ENCODE measurements around the gene PAPPA2. TPM values are rescaled to one million over a fixed set of nuclear protein-coding genes. Genes with fewer than 3 reads are reported as not detected.

Gene PAPPA2
- total and polyA plus RNA-seq, 5 donors from 2014 or later: 0.06 to 0.12 TPM; not detected in 3

DNA sequence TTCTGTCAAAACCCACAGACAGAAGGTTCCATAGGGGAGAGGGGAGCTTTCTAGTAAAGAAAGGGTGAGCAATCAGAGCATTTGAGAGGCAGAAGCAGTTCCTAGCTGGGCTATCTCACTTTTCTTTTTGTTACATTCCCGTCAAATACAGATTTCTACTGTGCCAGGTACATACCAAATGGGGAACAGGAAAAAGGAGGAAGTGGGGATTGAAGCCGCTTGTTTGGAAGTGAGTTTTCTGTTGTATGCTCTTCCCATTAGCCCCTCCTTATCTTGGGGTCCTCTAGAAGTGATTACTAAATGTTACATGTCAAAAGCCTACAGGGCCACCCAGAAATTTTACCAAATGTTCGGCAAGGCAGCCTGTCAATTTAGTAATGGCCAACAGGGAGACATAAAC is 116.1 kb downstream of the PAPPA2 start:
- Mint-ChIP-seq H3K4me1 (no peaks in the 10 kb centered on the region), H3K9me3 (no peaks in the 10 kb centered on the region), H3K4me3 (no peak overlapping the region), H3K36me3 (no peaks in the 10 kb centered on the region), H3K27me3 (no peaks in the 10 kb centered on the region), H3K27ac (no peak overlapping the region)
- Histone ChIP-seq H3K27me3 (ENCODE audit: control insufficient read depth, insufficient read depth, low read length) (no peaks in the 10 kb centered on the region), H3K4me1 (ENCODE audit: control insufficient read depth, insufficient read depth, low read length, poor library complexity, severe bottlenecking) (no peaks in the 10 kb centered on the region), H3K36me3 (ENCODE audit: control insufficient read depth, insufficient read depth, low read length) (no peaks in the 10 kb centered on the region), H3K27ac (ENCODE audit: insufficient read depth, low read length, poor library complexity, severe bottlenecking) (no peak overlapping the region), H3K4me3 (ENCODE audit: low read depth, low read length) (no peak overlapping the region), H3K9me3 (ENCODE audit: control insufficient read depth in 2 of 2, low read length in 2 of 2) (no peaks in the 10 kb centered on the region)
- DNase-seq: no peak
- no peak for ATAC-seq (ENCODE audit: low read depth in 2 of 2)

DNA sequence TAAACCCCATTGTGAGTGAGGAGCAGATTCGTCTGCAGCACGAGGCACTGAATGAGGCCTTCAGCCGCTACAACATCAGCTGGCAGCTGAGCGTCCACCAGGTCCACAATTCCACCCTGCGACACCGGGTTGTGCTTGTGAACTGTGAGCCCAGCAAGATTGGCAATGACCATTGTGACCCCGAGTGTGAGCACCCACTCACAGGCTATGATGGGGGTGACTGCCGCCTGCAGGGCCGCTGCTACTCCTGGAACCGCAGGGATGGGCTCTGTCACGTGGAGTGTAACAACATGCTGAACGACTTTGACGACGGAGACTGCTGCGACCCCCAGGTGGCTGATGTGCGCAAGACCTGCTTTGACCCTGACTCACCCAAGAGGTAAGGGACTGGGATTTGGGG is 132.2 kb downstream of the PAPPA2 start:
- H3K27ac ChIP-seq (ENCODE audit: insufficient read depth, low read length, poor library complexity, severe bottlenecking): no peak overlapping the region
- Mint-ChIP-seq H3K27me3 (no peaks in the 10 kb centered on the region), H3K27ac (no peak overlapping the region), H3K4me3 (no peak overlapping the region), H3K36me3 (no peaks in the 10 kb centered on the region), H3K4me1 (no peaks in the 10 kb centered on the region), H3K9me3 (no peaks in the 10 kb centered on the region)
- no peaks in the 10 kb centered on the region for H3K36me3 ChIP-seq (ENCODE audit: control insufficient read depth, insufficient read depth, low read length)
- DNase-seq (no peak), ATAC-seq (ENCODE audit: low read depth in 2 of 2) (no peak)
- H3K4me3 ChIP-seq (ENCODE audit: low read depth, low read length): no peak overlapping the region
- H3K4me1 ChIP-seq (ENCODE audit: control insufficient read depth, insufficient read depth, low read length, poor library complexity, severe bottlenecking): no peaks in the 10 kb centered on the region
- no peaks in the 10 kb centered on the region for H3K27me3 ChIP-seq (ENCODE audit: control insufficient read depth, insufficient read depth, low read length)
- no peaks in the 10 kb centered on the region for H3K9me3 ChIP-seq (ENCODE audit: control insufficient read depth in 2 of 2, low read length in 2 of 2)

DNA sequence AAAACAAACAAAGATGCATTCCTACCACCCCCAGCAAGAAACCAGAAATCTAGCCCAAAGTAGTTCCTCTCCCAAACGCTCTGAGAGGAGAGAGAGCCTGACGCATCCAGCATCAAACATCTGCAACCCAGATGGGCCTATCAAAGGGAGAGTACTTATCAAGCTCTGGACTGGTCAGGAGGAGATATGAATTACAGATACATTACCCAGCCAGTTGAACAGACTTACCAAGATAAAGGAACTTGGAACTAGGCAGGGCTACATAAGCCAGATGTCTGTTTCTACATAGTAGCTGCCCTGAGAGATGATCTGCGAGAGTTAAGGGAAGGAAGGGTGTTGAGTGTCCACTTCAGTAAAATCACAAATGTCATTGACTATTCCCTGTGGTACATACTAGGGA is 138.4 kb downstream of the PAPPA2 start:
- H3K4me1 Mint-ChIP-seq: no peaks in the 10 kb centered on the region

DNA sequence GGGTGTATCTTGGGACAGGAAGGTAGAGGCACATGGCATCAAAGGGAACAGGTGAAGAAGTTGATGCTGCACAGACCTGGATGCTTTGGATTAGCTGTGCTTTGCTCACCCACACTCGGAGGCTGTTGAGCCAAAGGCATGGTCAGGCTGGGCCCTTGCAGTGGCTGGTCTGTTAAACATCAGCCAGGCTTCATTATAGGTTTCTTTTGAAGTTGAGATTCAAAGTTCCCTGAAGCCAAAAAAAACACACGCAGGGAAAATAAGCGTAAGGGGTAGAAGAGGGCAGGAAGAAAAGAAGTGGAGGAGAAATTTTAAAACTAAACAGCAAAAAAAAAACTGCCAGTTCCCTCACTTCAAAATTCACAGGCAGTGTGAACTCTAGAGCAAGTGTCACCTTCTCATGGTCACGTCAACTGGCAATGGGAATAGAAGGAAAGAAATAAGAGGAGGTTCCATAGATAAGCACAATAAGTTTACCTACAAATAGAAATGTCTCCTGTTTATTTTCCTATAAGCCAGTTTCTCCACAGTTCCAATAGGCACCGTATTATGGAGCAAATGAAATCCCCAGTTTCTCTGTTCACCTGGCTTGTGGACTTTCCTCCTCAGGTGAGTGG is 139.5 kb downstream of the PAPPA2 start:
- Histone ChIP-seq H3K4me1 (ENCODE audit: control insufficient read depth, insufficient read depth, low read length, poor library complexity, severe bottlenecking) (no peaks in the 10 kb centered on the region), H3K27me3 (ENCODE audit: control insufficient read depth, insufficient read depth, low read length) (no peaks in the 10 kb centered on the region), H3K4me3 (ENCODE audit: low read depth, low read length) (no peak overlapping the region), H3K36me3 (ENCODE audit: control insufficient read depth, insufficient read depth, low read length) (no peaks in the 10 kb centered on the region), H3K27ac (ENCODE audit: insufficient read depth, low read length, poor library complexity, severe bottlenecking) (no peak overlapping the region), H3K9me3 (ENCODE audit: control insufficient read depth in 2 of 2, low read length in 2 of 2) (no peaks in the 10 kb centered on the region)
- H3K9me3 Mint-ChIP-seq: peaks cover 0 to 4% (median 0%) of the 10 kb centered on the region in 7 donors
- H3K36me3 Mint-ChIP-seq: no peaks in the 10 kb centered on the region
- no peak for DNase-seq
- H3K4me1 Mint-ChIP-seq: no peaks in the 10 kb centered on the region
- no peak overlapping the region for H3K27ac Mint-ChIP-seq
- ATAC-seq (ENCODE audit: low read depth in 2 of 2): no peak
- peaks cover under 1% of the 10 kb centered on the region for H3K27me3 Mint-ChIP-seq
- no peak overlapping the region for H3K4me3 Mint-ChIP-seq

More for the DNA sequence above, 138.4 kb downstream of the PAPPA2 start:
- Mint-ChIP-seq H3K4me3 (no peak overlapping the region), H3K9me3 (peaks cover 0 to 4% (median 0%) of the 10 kb centered on the region in 7 donors), H3K27me3 (no peaks in the 10 kb centered on the region), H3K27ac (no peak overlapping the region), H3K36me3 (no peaks in the 10 kb centered on the region)
- H3K27ac ChIP-seq (ENCODE audit: insufficient read depth, low read length, poor library complexity, severe bottlenecking): no peak overlapping the region
- no peak overlapping the region for H3K4me3 ChIP-seq (ENCODE audit: low read depth, low read length)
- H3K4me1 ChIP-seq (ENCODE audit: control insufficient read depth, insufficient read depth, low read length, poor library complexity, severe bottlenecking): no peaks in the 10 kb centered on the region
- H3K9me3 ChIP-seq (ENCODE audit: control insufficient read depth in 2 of 2, low read length in 2 of 2): no peaks in the 10 kb centered on the region
- DNase-seq (no peak), ATAC-seq (ENCODE audit: low read depth in 2 of 2) (no peak)
- no peaks in the 10 kb centered on the region for H3K36me3 ChIP-seq (ENCODE audit: control insufficient read depth, insufficient read depth, low read length)
- no peaks in the 10 kb centered on the region for H3K27me3 ChIP-seq (ENCODE audit: control insufficient read depth, insufficient read depth, low read length)

DNA sequence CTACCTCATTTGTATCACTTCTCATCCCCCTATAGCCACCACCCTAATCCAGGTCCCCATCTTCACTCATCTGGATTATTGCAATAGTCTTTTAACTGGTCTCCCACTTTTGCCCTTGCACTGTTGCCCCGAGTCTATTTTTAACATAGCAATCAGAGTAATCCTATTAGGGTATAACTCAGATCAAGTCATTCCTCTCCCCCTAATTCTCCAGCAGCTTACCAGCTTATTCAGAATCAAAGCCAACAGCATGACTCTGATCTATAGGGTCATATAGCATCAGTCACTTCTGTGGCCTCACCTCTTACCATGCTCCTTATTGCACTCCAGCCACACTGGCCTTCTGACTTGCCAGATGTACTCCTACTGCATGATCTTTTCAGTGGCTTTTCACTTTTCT is 140.7 kb downstream of the PAPPA2 start:
- Histone ChIP-seq H3K9me3 (ENCODE audit: control insufficient read depth in 2 of 2, low read length in 2 of 2) (no peaks in the 10 kb centered on the region), H3K27me3 (ENCODE audit: control insufficient read depth, insufficient read depth, low read length) (no peaks in the 10 kb centered on the region), H3K36me3 (ENCODE audit: control insufficient read depth, insufficient read depth, low read length) (no peaks in the 10 kb centered on the region), H3K27ac (ENCODE audit: insufficient read depth, low read length, poor library complexity, severe bottlenecking) (no peak overlapping the region), H3K4me1 (ENCODE audit: control insufficient read depth, insufficient read depth, low read length, poor library complexity, severe bottlenecking) (no peaks in the 10 kb centered on the region), H3K4me3 (ENCODE audit: low read depth, low read length) (no peak overlapping the region)
- Mint-ChIP-seq H3K4me1 (no peaks in the 10 kb centered on the region), H3K4me3 (no peak overlapping the region), H3K9me3 (peaks cover 0 to 4% (median 0%) of the 10 kb centered on the region in 7 donors), H3K27ac (no peak overlapping the region), H3K36me3 (no peaks in the 10 kb centered on the region), H3K27me3 (peaks cover 4% of the 10 kb centered on the region)
- DNase-seq: no peak
- no peak for ATAC-seq (ENCODE audit: low read depth in 2 of 2)

DNA sequence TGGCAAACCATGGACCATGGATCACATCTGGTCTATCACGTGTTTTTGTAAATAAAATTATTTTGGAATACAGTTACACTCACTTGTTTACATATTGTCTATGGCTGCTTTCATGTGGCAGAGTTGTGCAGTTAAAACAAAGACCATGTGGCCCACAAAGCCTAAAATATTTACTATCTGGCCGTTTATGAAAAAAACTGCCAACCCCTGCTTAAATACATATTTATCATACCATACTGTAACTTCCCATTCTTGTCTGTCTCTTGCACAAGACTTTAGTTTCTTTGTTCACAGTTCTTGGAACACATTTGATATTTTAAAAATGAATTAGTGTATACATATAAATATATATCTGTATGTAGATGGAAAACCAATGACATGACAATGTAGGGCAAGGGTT is 141.5 kb downstream of the PAPPA2 start:
- Mint-ChIP-seq H3K27ac (no peak overlapping the region), H3K4me3 (no peak overlapping the region), H3K27me3 (peaks cover 4% of the 10 kb centered on the region), H3K4me1 (no peaks in the 10 kb centered on the region), H3K36me3 (no peaks in the 10 kb centered on the region), H3K9me3 (peaks cover 0 to 4% (median 0%) of the 10 kb centered on the region in 7 donors)
- no peaks in the 10 kb centered on the region for H3K36me3 ChIP-seq (ENCODE audit: control insufficient read depth, insufficient read depth, low read length)
- DNase-seq: no peak
- no peaks in the 10 kb centered on the region for H3K9me3 ChIP-seq (ENCODE audit: control insufficient read depth in 2 of 2, low read length in 2 of 2)
- no peaks in the 10 kb centered on the region for H3K27me3 ChIP-seq (ENCODE audit: control insufficient read depth, insufficient read depth, low read length)
- H3K4me1 ChIP-seq (ENCODE audit: control insufficient read depth, insufficient read depth, low read length, poor library complexity, severe bottlenecking): no peaks in the 10 kb centered on the region
- H3K4me3 ChIP-seq (ENCODE audit: low read depth, low read length): no peak overlapping the region
- no peak for ATAC-seq (ENCODE audit: low read depth in 2 of 2)
- H3K27ac ChIP-seq (ENCODE audit: insufficient read depth, low read length, poor library complexity, severe bottlenecking): no peak overlapping the region

DNA sequence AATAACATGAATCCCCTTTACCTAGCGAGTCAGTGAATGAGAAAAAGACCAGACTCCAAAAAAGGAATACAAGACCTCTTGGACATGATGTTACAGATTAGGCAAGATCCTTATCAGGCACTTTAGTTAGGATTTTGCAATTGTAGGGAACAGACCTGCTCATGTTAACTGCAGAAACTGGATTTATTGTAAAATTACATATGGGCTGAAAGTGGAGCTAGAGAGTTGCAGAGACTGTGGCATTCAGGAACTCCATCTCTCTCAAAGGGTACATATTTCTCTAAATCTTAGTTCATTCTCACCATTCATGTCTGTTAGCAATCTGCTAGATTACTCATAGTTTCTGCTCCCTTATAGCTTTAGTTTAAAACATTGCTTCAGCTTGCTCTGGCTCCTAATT is 142.2 kb downstream of the PAPPA2 start:
- Histone ChIP-seq H3K4me1 (ENCODE audit: control insufficient read depth, insufficient read depth, low read length, poor library complexity, severe bottlenecking) (no peaks in the 10 kb centered on the region), H3K36me3 (ENCODE audit: control insufficient read depth, insufficient read depth, low read length) (no peaks in the 10 kb centered on the region), H3K27me3 (ENCODE audit: control insufficient read depth, insufficient read depth, low read length) (no peaks in the 10 kb centered on the region), H3K4me3 (ENCODE audit: low read depth, low read length) (no peak overlapping the region), H3K9me3 (ENCODE audit: control insufficient read depth in 2 of 2, low read length in 2 of 2) (no peaks in the 10 kb centered on the region), H3K27ac (ENCODE audit: insufficient read depth, low read length, poor library complexity, severe bottlenecking) (no peak overlapping the region)
- Mint-ChIP-seq H3K4me1 (no peaks in the 10 kb centered on the region), H3K27me3 (peaks cover 4% of the 10 kb centered on the region), H3K27ac (no peak overlapping the region), H3K36me3 (no peaks in the 10 kb centered on the region), H3K9me3 (peaks cover 0 to 4% (median 0%) of the 10 kb centered on the region in 7 donors), H3K4me3 (no peak overlapping the region)
- DNase-seq: no peak
- no peak for ATAC-seq (ENCODE audit: low read depth in 2 of 2)

DNA sequence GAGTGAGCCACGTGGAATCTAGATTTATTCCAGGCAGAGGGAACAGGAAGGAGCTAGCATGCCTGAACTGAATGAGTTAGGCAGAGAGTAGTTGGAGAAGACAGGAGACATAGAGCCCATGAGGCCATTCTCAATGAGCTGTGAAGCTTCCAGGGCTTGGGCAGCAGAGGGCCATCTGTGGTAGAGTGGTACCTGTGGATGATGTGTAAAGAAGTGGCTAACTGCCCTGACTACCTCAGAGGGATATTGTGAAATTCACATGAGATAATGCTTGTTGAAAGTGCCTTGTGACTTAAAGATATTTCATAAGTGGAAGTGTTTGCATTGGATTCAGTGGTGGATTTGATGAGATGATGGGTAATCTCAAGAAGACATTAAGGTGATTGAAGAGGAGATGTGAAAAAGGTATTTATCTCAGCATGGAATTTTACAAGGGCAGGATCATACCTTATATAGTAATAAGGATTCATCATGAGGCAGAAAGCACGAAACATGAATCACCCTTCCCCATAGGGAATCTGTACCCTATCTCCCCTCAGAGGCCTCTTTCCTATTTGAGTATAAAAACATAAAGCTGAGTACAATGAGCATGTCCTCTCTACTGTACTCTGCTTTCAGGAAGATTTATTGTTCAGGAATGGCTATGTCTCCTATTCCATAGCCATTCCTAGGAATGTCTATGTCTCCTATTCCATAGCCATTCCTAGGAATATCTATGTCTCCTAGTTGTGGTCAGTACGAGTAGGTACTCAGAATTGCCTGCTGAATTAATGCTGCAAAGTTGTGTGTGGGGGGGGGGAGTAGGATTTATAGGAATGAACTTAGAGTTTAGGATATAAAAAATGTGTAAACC is 146.8 kb downstream of the PAPPA2 start:
- Histone ChIP-seq H3K9me3 (ENCODE audit: control insufficient read depth in 2 of 2, low read length in 2 of 2) (no peaks in the 10 kb centered on the region), H3K36me3 (ENCODE audit: control insufficient read depth, insufficient read depth, low read length) (no peaks in the 10 kb centered on the region), H3K27me3 (ENCODE audit: control insufficient read depth, insufficient read depth, low read length) (no peaks in the 10 kb centered on the region), H3K4me3 (ENCODE audit: low read depth, low read length) (no peak overlapping the region), H3K27ac (ENCODE audit: insufficient read depth, low read length, poor library complexity, severe bottlenecking) (no peak overlapping the region), H3K4me1 (ENCODE audit: control insufficient read depth, insufficient read depth, low read length, poor library complexity, severe bottlenecking) (no peaks in the 10 kb centered on the region)
- Mint-ChIP-seq H3K4me3 (no peak overlapping the region), H3K36me3 (no peaks in the 10 kb centered on the region), H3K9me3 (peaks cover 0 to 2% (median 0%) of the 10 kb centered on the region in 7 donors), H3K4me1 (no peaks in the 10 kb centered on the region), H3K27ac (no peak overlapping the region), H3K27me3 (peaks cover 4% of the 10 kb centered on the region)
- DNase-seq (no peak), ATAC-seq (ENCODE audit: low read depth in 2 of 2) (no peak)
